GM21825 (cell line): Measurements from ENCODE around the gene ASPG.

ENCODE experiments used
- ATAC-seq: cut with Tn5 transposase; IDR thresholded peaks from one replicate; pipeline ENCODE4 v1.9.1; 2021; ENCODE audit warnings: mild to moderate bottlenecking, moderate library complexity; ENCODE audit not compliant: unreplicated experiment

ASPG gene

GRCh38 chr14:104158827-104159798 is 73.6 kb downstream of the ASPG start:
- no peak for ATAC-seq

- no peak for ATAC-seq
These were observed 74.5 kb downstream of the ASPG start for GRCh38 chr14:104159990-104160389.

GRCh38 chr14:104161602-104162367 is 76.3 kb downstream of the ASPG start:
- no peak for ATAC-seq

GRCh38 chr14:104162495-104162894 is 77.0 kb downstream of the ASPG start:
- no peak for ATAC-seq

- no peak for ATAC-seq
These were observed 78.0 kb downstream of the ASPG start for GRCh38 chr14:104163541-104163940.

- ATAC-seq = no peak
These were observed 78.5 kb downstream of the ASPG start for GRCh38 chr14:104164041-104164440.

GRCh38 chr14:104164512-104164911 is 79.0 kb downstream of the ASPG start:
- no peak for ATAC-seq
